Neural cell (in vitro differentiated cells): Measurements from ENCODE around the gene CHKA.

ENCODE experiments used
- EP300 ChIP-seq: fragments of 450-650 bp; conservative IDR thresholded peaks from 2 replicates; pipeline ENCODE4 v1.6.1; 2014; ENCODE audit warnings: antibody characterized with exemption, mild to moderate bottlenecking, moderate library complexity; ENCODE audit not compliant: poor library complexity, severe bottlenecking
- EZH2 ChIP-seq: fragments of 200-600, 300-800 bp; shearing (Covaris generic), sonication (generic); IDR thresholded peaks from 2 replicates; pipeline ENCODE4 v1.6.1; 2014; ENCODE audit warnings: antibody characterized with exemption, low read length, borderline replicate concordance, mild to moderate bottlenecking; ENCODE audit not compliant: insufficient read depth, poor library complexity, severe bottlenecking
- MXI1 ChIP-seq: fragments of 450-650 bp; conservative IDR thresholded peaks from 2 replicates; pipeline ENCODE4 v1.6.1; 2014; ENCODE audit warnings: antibody characterized with exemption, mild to moderate bottlenecking; ENCODE audit not compliant: poor library complexity, severe bottlenecking
- POLR2AphosphoS5 ChIP-seq: IDR thresholded peaks from 2 replicates; pipeline ENCODE4 v1.6.1; 2012
- REST ChIP-seq: IDR thresholded peaks from 2 replicates; pipeline ENCODE4 v1.6.1; 2012; ENCODE audit warnings: borderline replicate concordance
- TF ChIP-seq, protein P1 (sequence below): fragments of 450-650 bp; IDR thresholded peaks from 2 replicates; pipeline ENCODE4 v1.5.1; 2014; ENCODE audit warnings: antibody characterized with exemption, mild to moderate bottlenecking, moderate library complexity; ENCODE audit not compliant: poor library complexity, severe bottlenecking

DNA sequence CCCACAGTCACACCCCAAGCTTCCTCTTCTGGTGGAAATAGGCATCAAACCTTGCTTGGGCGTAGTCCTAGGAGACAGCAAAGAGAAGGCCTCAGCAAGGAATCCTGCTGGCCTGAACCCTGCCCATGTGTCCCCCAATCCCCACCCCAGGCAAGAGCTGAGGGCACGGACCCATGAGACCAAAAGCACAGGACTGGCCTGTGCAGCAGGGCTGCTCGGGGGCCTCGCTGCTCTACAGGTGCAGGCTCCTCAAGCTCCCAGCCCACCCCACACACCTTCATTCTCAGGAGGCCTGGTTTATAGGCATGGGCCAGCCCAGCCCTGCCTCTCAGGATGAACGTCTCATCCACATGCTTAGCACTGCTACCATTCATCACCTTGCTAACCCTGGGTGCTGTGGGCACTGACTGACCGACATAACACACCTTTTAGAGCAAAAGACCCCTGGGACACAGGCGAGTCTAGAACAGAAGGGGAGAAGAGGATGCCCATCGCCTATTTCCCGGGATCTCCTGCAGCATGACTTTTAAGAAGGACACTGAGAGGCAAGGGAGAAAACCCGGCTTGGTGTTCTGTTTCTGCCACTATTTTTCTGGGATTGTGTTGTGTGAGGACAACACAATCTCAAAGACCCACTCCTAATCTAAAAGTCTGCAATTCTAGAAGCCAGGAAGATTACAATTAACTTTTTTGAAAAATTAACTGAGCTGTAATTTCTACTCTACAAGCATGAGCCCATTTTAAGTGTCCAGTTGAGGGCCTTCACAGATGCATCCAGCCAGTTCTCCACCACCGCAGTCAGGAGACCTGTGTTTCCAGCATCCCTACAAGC, 67.0 kb downstream of the CHKA start:
- no peak for TF ChIP-seq POLR2AphosphoS5
- no peak for TF ChIP-seq REST
- no peak for TF ChIP-seq EZH2
- TF ChIP-seq, protein P1, sequence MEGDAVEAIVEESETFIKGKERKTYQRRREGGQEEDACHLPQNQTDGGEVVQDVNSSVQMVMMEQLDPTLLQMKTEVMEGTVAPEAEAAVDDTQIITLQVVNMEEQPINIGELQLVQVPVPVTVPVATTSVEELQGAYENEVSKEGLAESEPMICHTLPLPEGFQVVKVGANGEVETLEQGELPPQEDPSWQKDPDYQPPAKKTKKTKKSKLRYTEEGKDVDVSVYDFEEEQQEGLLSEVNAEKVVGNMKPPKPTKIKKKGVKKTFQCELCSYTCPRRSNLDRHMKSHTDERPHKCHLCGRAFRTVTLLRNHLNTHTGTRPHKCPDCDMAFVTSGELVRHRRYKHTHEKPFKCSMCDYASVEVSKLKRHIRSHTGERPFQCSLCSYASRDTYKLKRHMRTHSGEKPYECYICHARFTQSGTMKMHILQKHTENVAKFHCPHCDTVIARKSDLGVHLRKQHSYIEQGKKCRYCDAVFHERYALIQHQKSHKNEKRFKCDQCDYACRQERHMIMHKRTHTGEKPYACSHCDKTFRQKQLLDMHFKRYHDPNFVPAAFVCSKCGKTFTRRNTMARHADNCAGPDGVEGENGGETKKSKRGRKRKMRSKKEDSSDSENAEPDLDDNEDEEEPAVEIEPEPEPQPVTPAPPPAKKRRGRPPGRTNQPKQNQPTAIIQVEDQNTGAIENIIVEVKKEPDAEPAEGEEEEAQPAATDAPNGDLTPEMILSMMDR: no peak
- no peak for TF ChIP-seq EP300
- no peak for TF ChIP-seq MXI1
